ENCODE results near the gene BCORL1. TPM values are rescaled to one million over a fixed set of nuclear protein-coding genes. Genes with fewer than 3 reads are reported as not detected.

The BCORL1 gene
- total and polyA plus RNA-seq, 2 donors (not counting 1 experiment from before 2014, with no cell fraction given) = 1.9 to 14.3 TPM

GRCh38 chrX:129987871-129988270 is 5.4 kb downstream of the BCORL1 start:
- ATAC-seq (ENCODE audit: low read depth) = no peak
- Mint-ChIP-seq H3K9me3 (ENCODE audit: insufficient read depth) (no peaks in the 10 kb centered on the region), H3K27ac (peak overlapping the region; percentile 62), H3K27me3 (no peaks in the 10 kb centered on the region), H3K4me3 (no peak overlapping the region), H3K4me1 (peaks cover 18% of the 10 kb centered on the region)
- ChIA-PET CTCF (no interaction called here), POLR2A (no interaction called here)
- Histone ChIP-seq H3K9ac (ENCODE audit: low read length) (no peak overlapping the region), H2AFZ (ENCODE audit: insufficient read depth, low read depth, low read length, poor library complexity, severe bottlenecking) (no peak overlapping the region), H3K4me3 (ENCODE audit: control extremely low read depth in 1 of 5, extremely low read depth in 1 of 5, insufficient read depth in 1 of 5, low read depth in 2 of 5, low read length in 4 of 5) (no peak overlapping the region), H3K4me2 (replicated peaks; ENCODE audit: low read depth, low read length, poor library complexity, severe bottlenecking) (no peak overlapping the region), H3K36me3 (replicated peaks in 1 of 2; ENCODE audit: control extremely low read depth in 1 of 2, control insufficient read depth in 1 of 2, extremely low read depth in 1 of 2, insufficient read depth in 2 of 2, low read length in 1 of 2) (no peaks in the 10 kb centered on the region), H3K4me1 (ENCODE audit: control insufficient read depth in 2 of 2, insufficient read depth in 2 of 2, low read length in 2 of 2) (peaks cover 0 to 5% of the 10 kb centered on the region in 2 donors), H3K79me2 (ENCODE audit: control insufficient read depth, insufficient read depth, low read length) (peaks cover 11% of the 10 kb centered on the region), H3K27me3 (replicated peaks in 1 of 4; ENCODE audit: control extremely low read depth in 1 of 4, control insufficient read depth in 3 of 4, insufficient read depth in 4 of 4, low read length in 3 of 4) (no peaks in the 10 kb centered on the region), H3K27ac (ENCODE audit: low read length in 2 of 2) (no peak overlapping the region), H4K20me1 (ENCODE audit: control insufficient read depth, insufficient read depth, low read length, poor library complexity, severe bottlenecking) (no peaks in the 10 kb centered on the region), H3K9me3 (ENCODE audit: control extremely low read depth in 1 of 3, control insufficient read depth in 2 of 3, insufficient read depth in 1 of 3, low read length in 2 of 3) (no peaks in the 10 kb centered on the region)
- TF ChIP-seq EZH2 (IDR thresholded peaks at IDR 0.05; ENCODE audit: borderline replicate concordance, insufficient read depth, low read depth, low read length, poor library complexity, severe bottlenecking) (no peak), CTCF (IDR thresholded peaks at IDR 0.05) (no peak)
- intact Hi-C loops (cut with micrococcal nuclease) = no loop called here
- WGBS (ENCODE audit: insufficient coverage) = 92% methylated on average over 2 of the region's 3 CpGs
- DNase-seq = no peak

GRCh38 chrX:129992181-129992580 is 9.7 kb downstream of the BCORL1 start:
- no peak overlapping the region for H3K4me2 ChIP-seq (replicated peaks; ENCODE audit: low read depth, low read length, poor library complexity, severe bottlenecking)
- Mint-ChIP-seq H3K27me3 (no peaks in the 10 kb centered on the region), H3K27ac (no peak overlapping the region), H3K4me3 (no peak overlapping the region), H3K4me1 (peaks cover 5% of the 10 kb centered on the region), H3K9me3 (ENCODE audit: insufficient read depth) (no peaks in the 10 kb centered on the region)
- H3K27ac ChIP-seq (ENCODE audit: low read length in 2 of 2) = no peak overlapping the region
- ATAC-seq (ENCODE audit: low read depth) (no peak), DNase-seq (no peak)
- no peaks in the 10 kb centered on the region for H4K20me1 ChIP-seq (ENCODE audit: control insufficient read depth, insufficient read depth, low read length, poor library complexity, severe bottlenecking)
- no CpG with 5 or more reads among the region's 5 CpGs for WGBS (ENCODE audit: insufficient coverage)
- H3K9me3 ChIP-seq (ENCODE audit: control extremely low read depth in 1 of 3, control insufficient read depth in 2 of 3, insufficient read depth in 1 of 3, low read length in 2 of 3) = no peaks in the 10 kb centered on the region
- no peak overlapping the region for H2AFZ ChIP-seq (ENCODE audit: insufficient read depth, low read depth, low read length, poor library complexity, severe bottlenecking)
- H3K9ac ChIP-seq (ENCODE audit: low read length) = no peak overlapping the region
- CTCF ChIA-PET = interaction anchor here (1.0 kb wide), 1 partner anchor 34 kb away, joined by 3 read pairs; no protein-coding TSS in a partner anchor
- intact Hi-C loops (cut with micrococcal nuclease) = no loop called here
- no peaks in the 10 kb centered on the region for H3K36me3 ChIP-seq (replicated peaks in 1 of 2; ENCODE audit: control extremely low read depth in 1 of 2, control insufficient read depth in 1 of 2, extremely low read depth in 1 of 2, insufficient read depth in 2 of 2, low read length in 1 of 2)
- TF ChIP-seq EZH2 (IDR thresholded peaks at IDR 0.05; ENCODE audit: borderline replicate concordance, insufficient read depth, low read depth, low read length, poor library complexity, severe bottlenecking) = no peak
- TF ChIP-seq CTCF (IDR thresholded peaks at IDR 0.05) = no peak
- POLR2A ChIA-PET = no interaction called here
- peaks cover 10% of the 10 kb centered on the region for H3K79me2 ChIP-seq (ENCODE audit: control insufficient read depth, insufficient read depth, low read length)
- no peak overlapping the region for H3K4me3 ChIP-seq (ENCODE audit: control extremely low read depth in 1 of 5, extremely low read depth in 1 of 5, insufficient read depth in 1 of 5, low read depth in 2 of 5, low read length in 4 of 5)
- no peaks in the 10 kb centered on the region for H3K4me1 ChIP-seq (ENCODE audit: control insufficient read depth in 2 of 2, insufficient read depth in 2 of 2, low read length in 2 of 2)
- H3K27me3 ChIP-seq (replicated peaks in 1 of 4; ENCODE audit: control extremely low read depth in 1 of 4, control insufficient read depth in 3 of 4, insufficient read depth in 4 of 4, low read length in 3 of 4) = no peaks in the 10 kb centered on the region

Measured in B cell (primary cell).